Activated CD8-positive, alpha-beta memory T cell treated with anti-CD3 and anti-CD28 coated beads, Interleukin-2, amount 50 U/mL, for 24 hours (primary cell): ENCODE data around the gene THSD1.
"Not testable (repeated sequence)": the region's sequence is repeated elsewhere in the genome, so short reads cannot be mapped to it uniquely, and the experiment has no call there.

ENCODE experiments used
- DNase-seq: peaks from one replicate; pipeline ENCODE4 v3.0.0-alpha.2; 2020; ENCODE audit errors: extremely low read depth

Gene THSD1

DNA sequence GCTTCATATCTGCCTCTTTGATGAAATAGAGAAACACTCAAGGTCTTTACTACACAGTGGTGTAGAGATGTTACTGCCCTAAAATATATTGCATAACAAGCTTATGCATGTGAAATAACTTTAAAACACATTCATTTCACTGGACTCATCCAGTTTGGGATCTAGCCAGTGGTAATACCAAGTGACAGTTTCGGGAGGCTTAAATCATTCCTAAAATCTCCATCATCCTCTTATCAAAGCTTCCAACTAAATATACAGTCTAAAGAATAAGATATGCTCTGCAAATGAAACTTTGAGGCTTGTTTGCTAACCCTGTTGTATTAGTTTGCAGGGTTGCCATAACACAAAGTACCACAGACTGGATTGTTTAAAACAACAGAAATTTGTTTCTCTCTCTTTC lies 52.8 kb downstream of the THSD1 start:
- DNase-seq = no peak

DNA sequence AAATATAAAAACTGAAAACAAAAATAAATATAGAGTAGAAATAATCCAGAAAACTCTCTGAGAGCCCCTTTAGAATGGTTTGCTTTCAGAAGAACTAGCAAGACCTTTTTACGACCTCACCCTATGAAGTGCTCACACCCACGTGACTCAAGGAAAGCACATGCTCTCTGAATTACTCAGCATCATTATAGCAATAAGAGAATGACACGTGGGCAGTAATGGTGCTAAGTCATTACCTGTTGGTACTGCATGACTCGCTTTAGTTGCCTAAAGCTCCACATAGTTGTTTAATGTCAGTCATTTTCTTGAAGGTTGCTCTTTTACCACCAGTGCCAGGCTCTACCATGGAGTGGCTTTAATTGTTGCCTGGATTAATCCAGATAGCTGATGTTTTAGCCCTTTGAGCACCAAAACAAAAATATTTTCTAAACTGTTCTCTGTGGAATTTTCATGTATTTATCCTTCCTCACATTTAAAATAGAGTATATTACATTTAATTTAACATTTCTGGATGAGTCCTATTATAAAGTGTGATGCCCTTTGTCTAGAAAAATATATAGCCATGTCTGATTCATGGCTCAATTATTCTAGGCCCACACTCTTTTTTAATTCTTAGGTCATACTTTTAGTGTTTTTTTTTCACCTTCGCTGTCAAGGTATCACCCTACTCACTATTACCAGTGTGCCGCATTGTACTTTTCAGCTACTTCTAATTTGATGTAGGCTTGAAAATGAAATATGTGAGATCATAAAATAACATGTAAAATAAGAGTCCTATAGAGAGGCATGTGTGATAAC lies 56.8 kb downstream of the THSD1 start:
- no peak for DNase-seq

DNA sequence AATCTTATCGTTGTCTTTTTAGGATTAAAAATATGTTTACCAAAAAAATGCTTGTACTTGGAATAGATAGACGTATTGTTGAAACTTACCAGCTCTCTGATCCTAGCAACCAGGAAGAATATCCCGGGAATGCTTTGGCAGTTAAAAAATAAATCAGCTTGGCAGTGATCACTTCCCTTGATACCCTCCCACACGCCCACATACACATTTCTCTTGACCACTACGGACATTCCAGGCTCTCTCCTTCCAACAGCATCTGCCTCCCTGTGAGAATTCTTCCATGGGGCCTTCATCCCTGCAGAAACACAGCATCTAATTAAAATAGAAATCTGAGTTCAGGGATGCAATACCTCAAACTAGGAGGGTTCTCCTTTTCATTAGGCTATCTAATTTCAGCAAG lies 57.9 kb downstream of the THSD1 start:
- no peak for DNase-seq

DNA sequence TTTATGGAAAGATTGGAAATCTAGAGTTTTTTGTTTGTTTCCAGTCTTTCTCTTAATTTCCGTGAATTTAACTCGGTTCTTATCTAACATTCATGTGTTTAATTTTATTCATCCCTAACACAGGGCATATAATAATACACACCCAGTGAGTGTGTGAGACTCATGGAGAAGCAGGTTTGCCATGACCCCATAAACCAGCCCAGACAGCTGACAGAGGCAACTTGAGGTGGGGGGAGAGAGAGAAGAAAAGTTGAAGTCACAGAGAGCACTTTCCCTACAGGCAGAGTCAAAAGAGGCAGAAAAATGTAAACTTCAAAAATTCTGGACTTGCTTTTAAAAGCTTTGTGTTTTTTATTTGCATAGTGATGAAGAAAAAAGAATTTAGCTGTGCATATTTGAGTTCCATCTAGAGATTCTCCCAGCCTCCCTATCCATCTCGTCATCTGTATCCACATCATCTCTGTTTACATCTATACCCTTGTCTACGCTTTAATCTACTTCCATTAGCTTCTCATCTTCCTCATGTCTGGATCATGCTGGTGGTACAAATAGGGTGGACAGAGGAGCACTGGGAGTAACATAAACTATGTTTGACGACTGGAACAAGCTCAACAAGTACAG lies 60.2 kb downstream of the THSD1 start:
- DNase-seq = no peak

DNA sequence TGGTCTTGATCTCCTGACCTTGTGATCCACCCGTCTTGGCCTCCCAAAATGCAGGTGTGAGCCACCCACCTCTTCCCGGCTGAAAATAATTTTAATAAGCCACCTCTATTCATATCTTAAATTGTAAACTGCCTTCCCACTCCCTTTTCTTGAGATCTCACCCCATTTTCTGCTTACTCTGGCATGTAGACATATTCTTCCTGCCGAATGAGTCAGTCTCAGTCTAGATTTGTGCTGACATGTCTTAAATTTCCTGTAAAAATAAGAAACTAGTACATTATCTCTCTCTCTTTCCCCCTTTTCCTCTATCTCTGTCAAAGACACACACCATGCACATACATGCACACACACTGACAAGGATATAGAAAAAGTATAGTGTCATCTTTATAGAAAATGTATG lies 60.9 kb downstream of the THSD1 start:
- no peak for DNase-seq

DNA sequence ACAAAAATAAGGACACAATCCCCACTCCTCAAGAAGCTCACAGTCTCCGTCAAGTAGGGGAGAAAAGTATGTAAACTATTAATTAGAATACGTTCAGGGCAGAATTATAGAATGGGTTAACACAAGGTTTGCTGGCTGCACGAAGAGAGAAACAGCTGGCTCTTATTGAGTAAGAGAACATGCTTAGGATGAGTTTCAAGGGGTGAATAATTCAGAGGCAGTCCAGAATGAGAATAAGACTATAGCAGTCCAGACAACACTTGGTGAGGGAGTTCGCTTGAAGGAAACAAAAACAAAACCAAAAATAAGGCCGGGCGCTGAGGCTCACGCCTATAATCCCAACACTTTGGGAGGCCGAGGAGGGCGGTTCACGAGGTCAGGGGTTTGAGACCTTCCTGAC lies 61.9 kb downstream of the THSD1 start:
- no peak for DNase-seq

DNA sequence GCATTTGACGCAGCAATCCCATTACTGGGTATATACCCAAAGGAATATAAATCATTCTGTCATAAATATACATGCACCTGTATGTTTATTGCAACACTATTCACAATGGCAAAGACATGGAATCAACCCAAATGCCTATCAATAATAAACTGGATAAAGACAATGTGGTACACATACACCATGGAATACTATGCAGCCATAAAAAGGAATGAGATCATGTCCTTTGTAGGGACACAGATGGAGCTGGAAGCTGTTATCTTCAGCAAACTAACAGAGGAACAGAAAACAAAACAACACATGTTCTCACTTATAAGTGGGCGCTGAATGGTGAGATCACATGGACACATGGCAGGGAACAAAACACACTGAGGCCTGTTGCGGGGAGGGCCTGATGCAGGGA lies 63.8 kb downstream of the THSD1 start:
- DNase-seq = not testable (repeated sequence)

DNA sequence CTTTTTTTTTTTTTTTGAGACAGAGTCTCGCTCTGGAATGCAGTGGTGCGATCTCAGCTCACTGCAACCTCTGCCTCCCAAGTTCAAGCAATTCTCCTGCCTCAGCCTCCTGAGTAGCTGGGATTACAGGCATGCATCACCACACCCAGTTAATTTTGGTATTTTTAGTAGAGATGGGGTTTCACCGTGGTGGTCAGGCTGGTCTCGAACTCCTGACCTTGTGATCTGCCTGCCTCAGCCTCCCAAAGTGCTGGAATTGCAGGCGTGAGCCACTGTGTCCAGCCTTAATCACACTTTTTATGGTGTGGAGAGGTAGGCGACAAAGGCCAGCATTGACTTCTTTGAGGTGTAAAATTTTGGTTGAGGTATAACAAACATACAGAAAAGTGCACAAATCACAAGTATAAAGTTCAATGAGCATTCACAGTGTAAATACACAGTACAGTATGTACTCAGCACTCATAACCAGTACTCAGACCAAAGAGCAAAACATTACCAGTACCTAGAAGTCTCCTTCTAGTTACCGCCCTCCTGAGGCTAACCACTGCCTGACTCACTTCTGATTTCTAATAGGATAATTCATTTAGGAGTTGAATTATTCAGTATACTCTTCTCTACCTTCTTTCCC lies 68.0 kb downstream of the THSD1 start:
- DNase-seq = not testable (repeated sequence)

DNA sequence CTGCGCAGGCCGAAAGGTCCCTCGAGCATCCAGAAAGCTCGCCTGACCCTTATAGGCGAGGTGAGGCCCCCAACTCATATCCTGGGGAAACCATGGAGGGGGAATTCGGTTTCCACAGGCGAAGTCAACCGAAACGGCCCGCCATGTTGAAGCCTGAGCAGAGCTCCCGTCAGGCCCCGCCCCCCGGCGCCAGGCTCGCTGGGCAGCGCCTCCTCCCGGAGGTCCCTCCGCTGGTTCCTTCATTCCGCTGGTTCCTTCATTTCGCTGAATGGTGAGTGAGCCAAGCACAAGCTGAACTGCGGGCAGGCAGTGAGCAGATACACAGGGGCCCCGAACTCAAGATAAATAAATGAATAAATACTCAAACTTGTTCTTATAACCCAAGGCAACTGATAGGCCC lies 71.9 kb downstream of the THSD1 start:
- not testable (repeated sequence) for DNase-seq

DNA sequence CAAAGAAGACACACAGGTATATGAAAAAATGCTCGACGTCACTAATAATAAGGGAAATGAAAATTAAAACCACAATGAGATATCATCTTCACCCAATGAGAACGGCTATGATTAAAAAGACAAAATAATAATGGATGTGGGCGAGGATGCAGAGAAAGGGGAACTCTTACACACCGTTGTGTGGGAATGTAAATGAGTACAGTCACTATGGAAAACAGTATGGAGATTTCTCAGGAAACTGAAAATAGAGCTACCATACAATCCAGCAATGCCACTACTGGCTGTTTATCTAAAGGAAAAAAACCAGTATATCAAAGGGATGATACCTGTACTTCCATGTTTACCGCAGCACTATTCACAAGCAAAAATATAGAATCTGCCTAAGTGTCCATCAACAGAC lies 74.1 kb downstream of the THSD1 start:
- not testable (repeated sequence) for DNase-seq
